NCI-H524 (cell line): ENCODE results near the gene NME7.
A peak's percentile ranks its signal among the peaks of the same experiment; 100 is the strongest.
"Not testable (repeated sequence)": the region's sequence is repeated elsewhere in the genome, so short reads cannot be mapped to it uniquely, and the experiment has no call there.

Source experiments
- DNase-seq, 2 experiments: peaks; one replicate each; lab custom pipeline; 2025; lab: John Stamatoyannopoulos, UW

NME7 gene

DNA sequence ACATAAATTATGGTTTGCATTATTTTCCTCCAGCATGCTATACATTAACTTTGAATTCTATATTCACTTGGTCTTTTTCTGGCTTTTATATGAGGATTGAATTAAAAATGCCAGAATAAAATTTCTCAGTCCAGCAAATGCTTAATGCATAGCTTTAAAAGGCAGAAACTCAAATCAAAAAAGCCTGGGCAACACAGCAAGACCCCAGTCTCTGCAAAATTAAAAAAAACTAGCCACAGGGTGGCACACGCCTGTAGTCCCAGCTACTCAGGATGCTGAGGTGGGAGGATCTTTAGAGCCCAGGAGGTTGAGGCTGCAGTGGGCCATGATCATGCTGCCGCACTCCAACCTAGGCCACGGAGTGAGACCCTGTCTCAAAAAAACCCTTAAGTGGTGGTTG lies 241.3 kb downstream of the NME7 start:
- DNase-seq: no peak

- not testable (repeated sequence) for DNase-seq
These were observed 242.0 kb downstream of the NME7 start for GRCh38 chr1:169125597-169125996.

DNA sequence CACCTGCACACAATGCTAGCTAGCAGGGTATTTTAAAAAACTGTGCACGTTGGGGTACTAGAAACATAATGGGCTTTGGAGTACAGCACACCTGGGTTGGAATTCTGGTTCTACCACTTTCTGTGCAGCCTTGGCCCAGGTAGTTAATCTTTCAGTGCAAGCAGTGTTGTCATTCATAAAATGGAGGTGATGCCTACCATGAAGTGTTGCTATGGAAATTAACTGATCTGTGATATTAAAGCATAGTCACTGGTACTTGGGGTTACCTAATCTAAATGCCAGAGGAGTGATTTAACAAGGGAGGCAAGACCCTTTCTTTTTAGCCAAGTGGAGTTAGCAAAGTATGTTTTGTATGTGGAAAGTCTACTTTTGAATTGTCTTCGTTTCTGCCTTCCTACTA lies 243.1 kb downstream of the NME7 start:
- no peak for DNase-seq

- DNase-seq: no peak
These were observed 244.6 kb downstream of the NME7 start for GRCh38 chr1:169122976-169123375.

- no peak for DNase-seq
These were observed 246.3 kb downstream of the NME7 start for GRCh38 chr1:169121146-169121923.

DNA sequence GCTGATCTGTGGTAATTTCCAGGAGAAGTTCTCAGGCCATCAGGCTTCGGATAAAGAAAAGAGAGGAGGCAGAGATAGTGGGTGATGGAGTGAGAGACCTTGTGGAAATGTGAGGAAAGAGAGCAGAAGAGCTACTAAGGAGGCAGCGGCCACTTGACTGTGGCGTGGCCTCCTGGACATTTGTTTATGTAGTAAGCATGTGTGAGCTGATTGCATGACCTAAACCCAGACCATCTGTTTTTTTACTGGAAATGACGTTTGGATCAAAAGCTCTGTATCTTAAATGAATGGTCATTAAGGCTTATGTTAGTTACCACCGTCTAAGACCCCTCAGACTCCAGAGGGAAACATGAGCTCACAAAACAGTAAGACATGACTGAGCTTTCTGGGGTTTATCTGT lies 247.5 kb downstream of the NME7 start:
- no peak for DNase-seq

DNA sequence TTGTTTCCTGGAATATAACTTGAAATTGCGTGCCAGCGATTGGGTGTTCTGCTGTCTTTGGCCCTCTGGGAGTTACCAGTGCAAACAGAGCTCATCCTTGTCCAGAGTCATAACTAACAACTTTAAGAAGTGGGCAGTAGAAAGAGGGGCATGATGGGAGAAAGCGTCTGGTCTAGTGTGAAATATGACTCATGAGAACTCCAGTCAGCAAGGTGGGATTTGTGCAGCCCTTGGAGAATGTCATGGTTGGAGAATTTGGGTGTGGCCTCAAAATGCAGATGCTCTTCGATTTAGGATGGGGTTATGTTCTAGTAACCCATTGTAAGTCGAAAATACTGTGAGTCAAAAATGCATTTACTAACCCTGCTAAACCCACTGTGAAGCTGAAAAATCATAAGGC lies 248.2 kb downstream of the NME7 start:
- DNase-seq: no peak

DNA sequence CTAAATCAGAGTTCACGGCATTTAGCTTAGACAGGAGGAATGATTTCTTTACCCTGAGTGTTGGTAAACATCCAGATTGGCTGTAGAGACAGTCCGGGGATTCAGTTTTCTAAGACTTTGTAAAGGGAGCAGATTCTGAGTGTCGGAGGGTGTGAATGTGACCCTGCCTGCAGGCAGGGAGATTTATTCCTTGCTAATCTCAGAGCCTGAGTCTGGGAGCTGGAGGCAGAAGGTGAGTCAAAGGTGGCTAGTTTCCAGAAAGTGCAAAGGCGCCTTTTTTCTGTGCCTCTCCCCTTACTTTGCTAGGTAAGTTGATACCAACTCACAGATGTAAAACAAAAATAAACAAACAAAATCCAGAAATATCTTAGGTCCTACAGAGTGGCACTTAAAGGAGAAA lies 249.4 kb downstream of the NME7 start:
- no peak for DNase-seq

DNA sequence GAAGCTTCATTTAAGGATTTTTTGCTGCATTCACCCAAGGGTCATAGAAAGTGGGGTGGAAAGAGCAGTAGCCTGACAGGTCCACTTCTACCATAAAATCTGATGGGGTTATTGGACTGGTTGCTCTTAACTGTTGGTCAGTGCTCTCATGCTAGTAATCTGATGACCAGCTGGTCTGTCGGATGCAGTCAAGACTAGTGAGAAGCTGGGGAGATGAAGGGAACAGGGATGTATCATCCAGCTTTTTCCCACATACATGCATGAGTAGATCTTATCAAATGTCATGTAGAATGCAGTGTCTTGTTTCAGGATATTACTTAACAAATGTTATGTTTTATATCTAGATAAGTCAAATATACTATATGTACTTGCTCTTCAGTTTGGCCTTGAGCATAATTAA lies 250.0 kb downstream of the NME7 start:
- DNase-seq: no peak

GRCh38 chr1:169117014-169117413 lies 250.6 kb downstream of the NME7 start:
- no peak for DNase-seq

DNA sequence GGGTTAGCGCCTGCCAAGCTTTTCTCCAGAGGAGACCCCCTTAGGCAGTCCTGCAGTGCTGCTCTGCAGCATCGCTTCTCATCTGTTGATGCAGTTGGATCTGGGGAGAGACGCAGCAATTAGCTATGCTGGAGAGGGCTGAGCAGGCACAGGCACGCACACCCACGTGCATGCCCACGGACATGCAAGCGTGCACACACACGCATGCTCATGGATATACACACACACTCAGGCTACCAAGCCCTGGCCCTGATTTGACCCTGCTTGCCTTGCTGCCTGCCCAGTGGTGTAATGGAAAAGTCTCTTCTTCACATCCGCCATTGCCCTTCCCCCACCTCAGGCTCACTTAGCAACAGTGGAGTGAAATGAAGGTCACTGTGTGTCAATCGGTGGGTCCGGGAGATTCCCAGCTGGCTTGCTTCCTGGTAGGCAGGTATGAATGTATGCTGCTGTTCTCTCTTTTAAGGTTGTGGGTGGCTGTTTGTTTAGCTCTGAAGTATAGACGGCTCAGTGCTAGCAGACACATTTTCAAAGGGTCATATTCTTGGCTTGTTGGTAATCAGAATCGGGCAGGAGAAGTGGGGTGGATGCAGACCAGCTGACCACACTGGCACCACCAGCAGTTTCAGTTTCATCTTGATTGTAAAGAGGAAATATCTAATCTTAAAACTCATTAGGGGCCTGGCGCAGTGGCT lies 251.6 kb downstream of the NME7 start:
- DNase-seq: no peak

DNA sequence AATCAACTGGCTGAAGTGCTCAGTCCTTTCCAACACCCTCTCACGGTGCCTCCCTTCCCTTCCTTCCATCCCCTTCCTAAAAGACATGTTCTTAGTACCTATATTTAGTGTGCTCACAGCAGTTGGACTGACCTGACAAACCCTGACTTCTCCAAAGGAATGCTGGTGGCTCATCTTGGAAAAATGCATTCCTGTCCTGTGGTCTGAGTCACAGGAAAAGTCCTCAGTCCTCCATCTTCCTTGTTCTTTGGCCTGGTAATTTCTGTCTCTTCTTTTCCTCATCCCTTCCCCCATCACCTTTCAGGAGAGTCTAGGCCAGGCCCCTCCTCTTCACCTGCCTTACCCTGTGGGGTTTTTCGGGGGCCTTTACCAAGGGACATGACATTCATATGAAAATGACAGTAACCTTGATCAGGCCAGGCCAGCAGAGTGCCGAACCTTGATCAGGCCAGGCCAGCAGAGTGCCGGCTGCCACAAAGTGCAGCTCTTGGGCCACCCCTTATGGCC lies 253.9 kb downstream of the NME7 start:
- DNase-seq: no peak

GRCh38 chr1:169112241-169112640 lies 255.4 kb downstream of the NME7 start:
- DNase-seq: no peak

- no peak for DNase-seq
These were observed 256.1 kb downstream of the NME7 start for GRCh38 chr1:169111472-169111871.

DNA sequence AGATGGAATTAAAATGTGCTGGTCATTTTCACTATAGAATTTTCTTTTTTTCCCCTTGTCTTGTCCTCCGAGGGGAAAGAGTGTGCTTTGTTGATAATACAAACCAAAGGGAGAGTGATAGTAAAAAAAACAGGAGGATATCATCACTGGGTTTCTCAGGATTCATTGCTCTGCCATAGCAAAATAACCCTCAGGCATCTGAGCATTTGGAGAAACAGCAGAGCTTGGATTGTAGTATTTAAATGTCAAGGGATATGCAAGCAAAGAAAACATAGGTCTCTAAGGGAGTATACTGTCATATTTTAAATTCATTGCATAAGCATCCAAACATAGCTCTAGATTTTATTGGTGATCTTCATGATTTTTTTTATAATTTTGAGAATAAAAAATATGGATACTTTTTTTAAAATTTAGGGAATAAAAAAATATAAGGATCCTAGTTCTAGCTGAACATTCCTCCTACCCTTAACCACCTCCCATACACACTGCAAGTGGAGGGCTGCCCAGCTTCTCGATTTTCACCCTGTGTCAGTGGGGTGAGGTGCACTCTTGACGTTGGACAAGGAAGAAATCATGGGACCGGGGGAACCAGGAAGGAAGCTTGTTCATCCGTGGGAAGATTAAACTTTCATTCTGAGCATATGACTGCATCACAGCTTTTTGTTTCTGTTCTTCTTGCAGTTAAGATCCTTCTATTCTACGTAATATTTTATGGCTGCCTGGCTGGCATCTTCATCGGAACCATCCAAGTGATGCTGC lies 256.7 kb downstream of the NME7 start:
- no peak for DNase-seq

GRCh38 chr1:169110236-169110635 lies 257.4 kb downstream of the NME7 start:
- peak in 1 of 2 experiments; percentile 60 for DNase-seq

DNA sequence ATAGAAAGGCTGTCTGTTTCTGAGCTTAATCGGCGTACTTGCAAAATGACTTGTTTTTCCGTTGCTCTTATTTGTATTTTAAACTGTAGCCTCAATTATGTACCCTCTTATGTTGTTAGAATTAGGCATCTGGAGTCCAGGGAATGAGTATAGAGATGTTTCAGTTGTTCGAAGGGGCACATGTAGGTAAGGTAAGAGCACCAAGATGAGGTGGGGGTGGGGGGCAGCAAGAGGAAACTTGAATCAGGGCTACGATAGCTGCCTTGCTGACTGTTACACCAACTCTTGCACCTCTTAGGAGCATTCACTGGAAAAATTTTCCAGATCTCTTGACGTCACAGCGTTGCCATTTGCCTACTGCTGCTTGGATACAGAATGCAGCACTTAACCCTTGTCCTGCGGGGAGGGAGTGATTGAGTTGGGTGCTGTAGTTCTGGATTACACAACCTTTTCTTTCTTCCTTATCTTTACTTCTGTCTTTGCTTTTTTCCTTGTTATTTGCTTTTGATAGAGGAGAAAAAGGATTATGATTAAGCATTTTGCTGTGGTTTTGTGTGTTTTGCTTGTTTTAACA lies 257.9 kb downstream of the NME7 start:
- DNase-seq: no peak

- peak; percentile 13 to 47 for DNase-seq
These were observed 258.6 kb downstream of the NME7 start for GRCh38 chr1:169108863-169109560.

GRCh38 chr1:169108223-169108622 lies 259.4 kb downstream of the NME7 start:
- DNase-seq: no peak

- DNase-seq: peak in 1 of 2 experiments; percentile 12
These were observed 259.9 kb downstream of the NME7 start for GRCh38 chr1:169107603-169108208.

- DNase-seq: peak; percentile 29 to 34
These were observed 260.5 kb downstream of the NME7 start for GRCh38 chr1:169106921-169107602.
